Measurements from ENCODE around the gene SLC8A3.

SLC8A3 gene

DNA sequence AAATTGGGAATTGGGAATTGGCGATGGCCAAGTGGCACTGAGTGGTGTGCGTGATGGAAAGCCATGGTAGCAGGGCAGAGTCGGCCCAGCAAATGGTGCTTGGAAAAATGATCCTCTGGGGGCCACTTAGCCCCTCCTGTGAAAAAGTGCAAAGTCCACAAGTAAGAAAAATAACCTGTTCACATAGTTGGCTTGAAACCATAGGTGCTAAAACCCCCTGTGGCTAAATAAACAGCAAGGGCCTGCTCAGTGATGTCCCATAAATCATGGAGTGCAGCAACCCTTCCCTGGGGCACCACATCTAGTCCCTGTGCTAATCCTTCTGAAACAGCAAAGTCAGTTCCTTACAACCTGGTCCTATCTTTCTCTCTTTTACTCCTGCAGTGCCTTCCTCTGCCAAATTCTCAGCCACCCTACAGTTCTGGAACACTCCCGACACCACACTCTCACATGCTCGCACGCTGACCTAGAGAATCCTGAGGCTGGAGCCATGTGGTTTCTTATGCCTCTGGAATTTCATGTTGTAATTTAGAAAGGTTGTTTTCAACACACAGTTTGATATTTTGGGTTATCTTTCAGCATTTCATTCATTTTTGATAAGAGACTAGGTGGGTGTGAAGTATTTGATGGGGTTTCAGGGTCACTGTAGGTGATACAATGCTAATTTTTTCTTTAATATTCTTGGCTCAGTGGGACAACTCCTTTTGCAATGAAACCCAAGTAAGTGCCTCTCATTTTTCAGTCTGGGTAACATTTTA lies 186.0 kb downstream of the SLC8A3 start:
- H3K36me3 ChIP-seq (ENCODE audit: control insufficient read depth, low read depth, low read length) = no peaks in the 10 kb centered on the region

DNA sequence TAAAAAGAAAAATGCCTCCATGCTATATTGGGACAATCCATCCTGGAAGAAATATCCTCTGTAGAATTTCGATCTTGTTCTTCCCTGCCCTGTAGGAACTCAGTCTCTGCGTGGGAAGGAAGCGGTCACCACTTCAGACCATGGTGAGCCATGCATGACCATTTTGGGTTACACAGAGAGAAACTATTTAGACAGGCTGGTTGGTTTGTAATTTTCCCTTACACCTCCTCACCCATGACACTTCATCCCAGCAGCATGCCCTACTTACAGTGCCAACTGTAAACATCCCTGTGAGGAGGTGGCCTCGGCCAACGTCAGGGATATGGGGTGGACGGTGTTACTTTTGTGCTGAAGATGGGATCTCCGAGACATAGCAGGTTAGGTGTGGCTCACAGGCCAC lies 188.2 kb downstream of the SLC8A3 start:
- H3K27me3 ChIP-seq (ENCODE audit: control insufficient read depth, insufficient read depth, low read length) = no peaks in the 10 kb centered on the region
- H3K36me3 ChIP-seq (ENCODE audit: control insufficient read depth, low read depth, low read length) = no peaks in the 10 kb centered on the region
- H3K4me3 ChIP-seq (ENCODE audit: low read length) = no peak overlapping the region
- no peak overlapping the region for H3K27ac ChIP-seq (ENCODE audit: low read length)
- H3K9ac ChIP-seq (ENCODE audit: low read length) = no peak overlapping the region
- no peaks in the 10 kb centered on the region for H3K9me3 ChIP-seq (ENCODE audit: control insufficient read depth, low read depth, low read length)
- no peaks in the 10 kb centered on the region for H3K4me1 ChIP-seq (ENCODE audit: control insufficient read depth, low read depth, low read length)

More for the DNA sequence above, 186.0 kb downstream of the SLC8A3 start:
- Histone ChIP-seq H3K4me3 (ENCODE audit: low read length) (no peak overlapping the region), H3K9ac (ENCODE audit: low read length) (no peak overlapping the region), H3K27ac (ENCODE audit: low read length) (no peak overlapping the region), H3K27me3 (ENCODE audit: control insufficient read depth, insufficient read depth, low read length) (no peaks in the 10 kb centered on the region), H3K9me3 (ENCODE audit: control insufficient read depth, low read depth, low read length) (no peaks in the 10 kb centered on the region), H3K4me1 (ENCODE audit: control insufficient read depth, low read depth, low read length) (no peaks in the 10 kb centered on the region)

GRCh38 chr14:69999261-69999674 lies 189.5 kb downstream of the SLC8A3 start:
- no peaks in the 10 kb centered on the region for H3K4me1 ChIP-seq (ENCODE audit: control insufficient read depth, low read depth, low read length)
- H3K27ac ChIP-seq (ENCODE audit: low read length) = no peak overlapping the region

GRCh38 chr14:69997849-69998248 lies 190.9 kb downstream of the SLC8A3 start:
- Histone ChIP-seq H3K36me3 (ENCODE audit: control insufficient read depth, low read depth, low read length) (no peaks in the 10 kb centered on the region), H3K4me1 (ENCODE audit: control insufficient read depth, low read depth, low read length) (no peaks in the 10 kb centered on the region), H3K27ac (ENCODE audit: low read length) (no peak overlapping the region), H3K9ac (ENCODE audit: low read length) (no peak overlapping the region), H3K4me3 (ENCODE audit: low read length) (no peak overlapping the region), H3K9me3 (ENCODE audit: control insufficient read depth, low read depth, low read length) (no peaks in the 10 kb centered on the region), H3K27me3 (ENCODE audit: control insufficient read depth, insufficient read depth, low read length) (no peaks in the 10 kb centered on the region)

More at GRCh38 chr14:69999261-69999674, 189.5 kb downstream of the SLC8A3 start:
- H3K4me3 ChIP-seq (ENCODE audit: low read length) = no peak overlapping the region
- H3K36me3 ChIP-seq (ENCODE audit: control insufficient read depth, low read depth, low read length) = no peaks in the 10 kb centered on the region
- H3K9me3 ChIP-seq (ENCODE audit: control insufficient read depth, low read depth, low read length) = no peaks in the 10 kb centered on the region
- no peak overlapping the region for H3K9ac ChIP-seq (ENCODE audit: low read length)
- H3K27me3 ChIP-seq (ENCODE audit: control insufficient read depth, insufficient read depth, low read length) = no peaks in the 10 kb centered on the region

GRCh38 chr14:69996216-69996615 lies 192.5 kb downstream of the SLC8A3 start:
- no peaks in the 10 kb centered on the region for H3K9me3 ChIP-seq (ENCODE audit: control insufficient read depth, low read depth, low read length)
- H3K9ac ChIP-seq (ENCODE audit: low read length) = no peak overlapping the region
- no peaks in the 10 kb centered on the region for H3K4me1 ChIP-seq (ENCODE audit: control insufficient read depth, low read depth, low read length)
- no peak overlapping the region for H3K4me3 ChIP-seq (ENCODE audit: low read length)
- no peaks in the 10 kb centered on the region for H3K27me3 ChIP-seq (ENCODE audit: control insufficient read depth, insufficient read depth, low read length)
- no peaks in the 10 kb centered on the region for H3K36me3 ChIP-seq (ENCODE audit: control insufficient read depth, low read depth, low read length)
- H3K27ac ChIP-seq (ENCODE audit: low read length) = no peak overlapping the region
